Prostate gland (tissue), 2 donors: Measurements from ENCODE around the gene IQGAP2. TPM values are rescaled to one million over a fixed set of nuclear protein-coding genes. Genes with fewer than 3 reads are reported as not detected.

ENCODE experiments used
- DNase-seq: peaks from one replicate; pipeline ENCODE4 v3.0.0-alpha.2; 2019; ENCODE audit warnings: low spot score
- H3K27ac ChIP-seq, 2 donors: fragments of 200-600 bp; sonication (generic); 2 replicates each; pipeline ENCODE4 v1.5.1; 2017 to 2019
- H3K27me3 ChIP-seq: fragments of 200-600 bp; sonication (generic); replicated peaks from 2 replicates; pipeline ENCODE4 v1.5.1; 2019; ENCODE audit not compliant: insufficient read depth
- H3K36me3 ChIP-seq, 2 donors: fragments of 200-600 bp; sonication (generic); 1 replicate in 1 of 2; 2 replicates in 1 of 2; pipeline versions ENCODE4 v1.5.1 to v1.8.1; 2017 to 2019
- H3K4me1 ChIP-seq: fragments of 200-600 bp; sonication (generic); replicated peaks from 2 replicates; pipeline ENCODE4 v1.5.1; 2019
- H3K4me3 ChIP-seq, 2 donors: fragments of 200-600 bp; sonication (generic); 2 replicates each; pipeline ENCODE4 v1.5.1; 2017 to 2019
- H3K9me3 ChIP-seq: fragments of 200-600 bp; sonication (generic); 2 replicates; pipeline ENCODE4 v1.5.1; 2017
- CTCF ChIP-seq, 4 experiments: fragments of 200-600 bp in 2 of 4; fragments of 450-650 bp in 2 of 4; sonication (generic) in 2 of 4; IDR thresholded peaks; 1 replicate in 3 of 4; 2 replicates in 1 of 4; pipeline ENCODE4 v1.5.1; 2016 to 2019; ENCODE audit warnings: antibody characterized with exemption in 4 of 4, mild to moderate bottlenecking in 2 of 4, moderate library complexity in 2 of 4
- POLR2A ChIP-seq: fragments of 450-650 bp; IDR thresholded peaks from one replicate; pipeline ENCODE4 v1.6.1; 2016; ENCODE audit warnings: antibody characterized with exemption, mild to moderate bottlenecking
- POLR2AphosphoS5 ChIP-seq: sonication (generic); formaldehyde crosslinking; IDR thresholded peaks from one replicate; pipeline ENCODE4 v1.6.1; 2017; ENCODE audit warnings: antibody characterized with exemption
- WGBS: methylation state at CpG from one replicate; pipeline ENCODE4 v1.1.5; 2018; 5-methylcytosine and 5-hydroxymethylcytosine counted together
- intact Hi-C: fragments of 100-400 bp; cut with DNase I; formaldehyde crosslinking; loops from one replicate; pipeline ENCODE4 v1.14.2; 2022
- total RNA-seq, 2 donors: library from RNA; depleted of rRNA; stranded (reverse); fragments of >200 nt; gene quantifications; one replicate each; pipeline ENCODE4 v1.1.0, GENCODE V29; 2016

The IQGAP2 gene
- total RNA-seq, 2 donors from 2014 or later: 41.5 to 64.9 TPM

DNA sequence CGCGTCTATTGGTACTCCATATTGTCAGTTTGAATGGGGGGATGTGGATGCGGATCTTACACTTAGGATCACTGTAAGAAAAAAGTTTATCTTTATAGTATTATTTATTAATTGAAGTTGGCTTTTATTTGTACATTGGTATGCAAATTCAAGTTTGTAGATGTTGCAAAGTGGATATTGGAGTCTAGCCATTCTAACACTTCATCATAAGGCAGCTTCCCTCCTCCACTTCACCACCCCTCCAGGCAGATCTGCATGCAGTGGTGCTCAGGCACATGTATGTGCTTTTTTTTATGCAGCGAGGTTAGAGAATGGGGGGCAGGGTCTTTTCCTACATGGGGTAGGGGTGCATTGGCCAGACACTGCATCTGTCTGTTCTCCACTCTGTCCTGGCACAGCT is 84.3 kb downstream of the IQGAP2 start:
- 96% methylated on average over 4 of the region's 4 CpGs for WGBS
- intact Hi-C loops: no loop called here
- H3K27ac ChIP-seq: no peak overlapping the region
- no peak for DNase-seq
- no peaks in the 10 kb centered on the region for H3K4me1 ChIP-seq
- H3K27me3 ChIP-seq: no peaks in the 10 kb centered on the region
- H3K4me3 ChIP-seq: no peak overlapping the region
- TF ChIP-seq CTCF (IDR thresholded peaks at IDR 0.05) (no peak), POLR2AphosphoS5 (no peak), POLR2A (no peak)
- H3K9me3 ChIP-seq: no peaks in the 10 kb centered on the region
- H3K36me3 ChIP-seq: no peaks in the 10 kb centered on the region

- H3K27me3 ChIP-seq: no peaks in the 10 kb centered on the region
- H3K4me3 ChIP-seq: no peak overlapping the region
- no peaks in the 10 kb centered on the region for H3K36me3 ChIP-seq
- no peak for TF ChIP-seq POLR2AphosphoS5
- TF ChIP-seq POLR2A: no peak
- TF ChIP-seq CTCF (IDR thresholded peaks at IDR 0.05): no peak
- no peaks in the 10 kb centered on the region for H3K4me1 ChIP-seq
- WGBS: 100% methylated on average over 1 of the region's 1 CpG
- no peak for DNase-seq
- no peaks in the 10 kb centered on the region for H3K9me3 ChIP-seq
- no peak overlapping the region for H3K27ac ChIP-seq
- intact Hi-C loops: no loop called here
Measured at GRCh38 chr5:76487821-76488220, 84.7 kb downstream of the IQGAP2 start.

GRCh38 chr5:76488969-76489368 is 85.9 kb downstream of the IQGAP2 start:
- 92% methylated on average over 6 of the region's 6 CpGs for WGBS
- Histone ChIP-seq H3K4me3 (no peak overlapping the region), H3K9me3 (no peaks in the 10 kb centered on the region), H3K4me1 (no peaks in the 10 kb centered on the region), H3K27ac (no peak overlapping the region), H3K27me3 (no peaks in the 10 kb centered on the region), H3K36me3 (no peaks in the 10 kb centered on the region)
- intact Hi-C loops: no loop called here
- DNase-seq: no peak
- TF ChIP-seq POLR2AphosphoS5 (no peak), POLR2A (no peak), CTCF (IDR thresholded peaks at IDR 0.05) (no peak)

DNA sequence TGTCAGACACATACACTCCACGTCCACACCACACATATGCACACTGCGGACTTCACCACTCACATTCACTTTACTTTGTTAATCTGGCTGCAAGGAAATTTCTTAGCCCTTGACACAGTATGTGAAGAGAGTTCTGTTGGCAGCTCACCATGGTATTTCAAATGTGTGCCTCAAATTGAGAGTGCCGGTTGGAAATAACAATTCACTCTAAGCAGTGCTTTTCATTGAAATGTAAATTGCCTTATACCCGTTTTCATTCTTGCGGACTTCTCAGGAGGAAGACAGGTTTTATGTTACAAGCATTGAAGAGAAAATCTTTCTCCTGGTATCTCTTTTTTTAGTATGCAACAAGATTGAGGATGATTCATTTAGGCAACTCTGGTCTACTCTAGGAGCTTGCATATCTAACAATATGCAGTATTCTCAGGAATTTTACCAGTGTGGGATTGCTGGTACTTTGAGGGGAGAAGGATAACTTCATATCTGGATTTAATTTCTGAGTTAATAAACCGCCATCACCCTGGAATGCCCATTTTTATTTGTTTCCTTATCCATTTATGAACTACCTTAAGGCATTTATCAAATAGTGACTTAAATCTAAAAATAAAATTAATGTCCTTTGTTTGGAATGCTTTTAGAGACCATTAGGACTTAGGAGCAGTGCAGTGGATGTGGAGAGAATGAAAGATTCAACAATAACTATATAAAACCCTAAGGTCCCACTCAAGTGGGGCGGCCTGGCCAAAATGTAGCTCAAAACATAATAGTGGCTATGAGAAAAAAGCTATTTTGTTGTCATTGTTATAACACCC is 87.0 kb downstream of the IQGAP2 start:
- no peak for DNase-seq
- Histone ChIP-seq H3K36me3 (no peaks in the 10 kb centered on the region), H3K27me3 (no peaks in the 10 kb centered on the region), H3K4me3 (no peak overlapping the region), H3K4me1 (no peaks in the 10 kb centered on the region), H3K9me3 (no peaks in the 10 kb centered on the region), H3K27ac (no peak overlapping the region)
- intact Hi-C loops: no loop called here
- no peak for TF ChIP-seq POLR2AphosphoS5
- TF ChIP-seq POLR2A: no peak
- no peak for TF ChIP-seq CTCF (IDR thresholded peaks at IDR 0.05)
- WGBS: 81% methylated on average over 7 of the region's 7 CpGs

DNA sequence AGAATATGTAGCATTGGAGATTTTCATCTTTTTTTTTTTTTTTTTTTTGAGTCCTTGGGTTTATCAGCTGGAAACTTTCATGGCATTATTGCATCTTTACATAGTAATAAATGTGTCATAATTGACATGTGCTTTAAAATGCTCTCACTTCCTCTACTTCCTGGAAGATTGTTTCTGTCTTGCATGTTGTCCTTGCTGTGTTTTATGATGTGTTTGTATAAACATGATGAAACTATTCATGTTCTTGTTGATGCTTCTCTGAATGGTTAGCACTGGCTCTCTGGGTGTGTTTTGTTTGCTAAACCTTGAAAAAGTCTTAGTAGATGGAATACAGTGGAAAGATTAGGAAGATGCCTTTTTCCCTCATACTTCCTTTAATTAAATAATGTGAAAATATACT is 87.9 kb downstream of the IQGAP2 start:
- Histone ChIP-seq H3K36me3 (no peaks in the 10 kb centered on the region), H3K27ac (no peak overlapping the region), H3K9me3 (no peaks in the 10 kb centered on the region), H3K4me3 (no peak overlapping the region), H3K4me1 (no peaks in the 10 kb centered on the region), H3K27me3 (no peaks in the 10 kb centered on the region)
- DNase-seq: no peak
- intact Hi-C loops: no loop called here
- TF ChIP-seq CTCF (IDR thresholded peaks at IDR 0.05) (no peak), POLR2AphosphoS5 (peak; percentile 8), POLR2A (no peak)
